ENCODE data around the gene ARMH4. TPM values are rescaled to one million over a fixed set of nuclear protein-coding genes. Genes with fewer than 3 reads are reported as not detected.

Gene ARMH4
- total and polyA plus RNA-seq, 8 donors = 0.11 to 2.7 (median 0.86) TPM

DNA sequence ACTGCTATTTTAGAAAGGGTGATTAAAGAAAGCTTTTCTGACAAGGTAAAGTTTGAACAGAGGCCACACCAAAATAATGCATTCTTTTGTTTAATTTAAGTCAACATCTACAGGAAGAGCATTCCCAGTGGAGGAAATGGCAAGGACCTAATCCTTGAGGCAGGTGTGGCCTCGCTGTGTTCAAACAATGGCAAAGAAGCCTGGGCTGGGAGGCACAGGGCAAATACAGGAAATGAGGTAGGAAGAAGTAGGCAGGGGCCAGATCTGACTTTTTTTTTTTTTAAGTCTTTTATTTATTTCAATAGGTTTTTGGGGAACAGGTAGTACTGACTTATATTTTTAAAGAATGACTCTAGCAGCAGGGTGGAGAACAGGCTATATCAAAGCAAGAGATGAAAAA lies 53.5 kb downstream of the ARMH4 start:
- 49 to 55% methylated on average over 1 of the region's 1 CpG for WGBS, 2 donors
- ATAC-seq = no peak
- FAIRE-seq = no peak
- TF ChIP-seq, protein P1, sequence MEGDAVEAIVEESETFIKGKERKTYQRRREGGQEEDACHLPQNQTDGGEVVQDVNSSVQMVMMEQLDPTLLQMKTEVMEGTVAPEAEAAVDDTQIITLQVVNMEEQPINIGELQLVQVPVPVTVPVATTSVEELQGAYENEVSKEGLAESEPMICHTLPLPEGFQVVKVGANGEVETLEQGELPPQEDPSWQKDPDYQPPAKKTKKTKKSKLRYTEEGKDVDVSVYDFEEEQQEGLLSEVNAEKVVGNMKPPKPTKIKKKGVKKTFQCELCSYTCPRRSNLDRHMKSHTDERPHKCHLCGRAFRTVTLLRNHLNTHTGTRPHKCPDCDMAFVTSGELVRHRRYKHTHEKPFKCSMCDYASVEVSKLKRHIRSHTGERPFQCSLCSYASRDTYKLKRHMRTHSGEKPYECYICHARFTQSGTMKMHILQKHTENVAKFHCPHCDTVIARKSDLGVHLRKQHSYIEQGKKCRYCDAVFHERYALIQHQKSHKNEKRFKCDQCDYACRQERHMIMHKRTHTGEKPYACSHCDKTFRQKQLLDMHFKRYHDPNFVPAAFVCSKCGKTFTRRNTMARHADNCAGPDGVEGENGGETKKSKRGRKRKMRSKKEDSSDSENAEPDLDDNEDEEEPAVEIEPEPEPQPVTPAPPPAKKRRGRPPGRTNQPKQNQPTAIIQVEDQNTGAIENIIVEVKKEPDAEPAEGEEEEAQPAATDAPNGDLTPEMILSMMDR (IDR thresholded peaks at IDR 0.05) = no peak
- H3K4me3 ChIP-seq = no peak overlapping the region
- intact Hi-C loops (cut with DNase I) = no loop called here
- H3K4me1 ChIP-seq = no peaks in the 10 kb centered on the region
- DNase-seq = no peak
- no peak overlapping the region for H3K27ac ChIP-seq
- no peaks in the 10 kb centered on the region for H3K9me3 ChIP-seq
- no peaks in the 10 kb centered on the region for H3K27me3 ChIP-seq
- no peaks in the 10 kb centered on the region for H3K36me3 ChIP-seq

DNA sequence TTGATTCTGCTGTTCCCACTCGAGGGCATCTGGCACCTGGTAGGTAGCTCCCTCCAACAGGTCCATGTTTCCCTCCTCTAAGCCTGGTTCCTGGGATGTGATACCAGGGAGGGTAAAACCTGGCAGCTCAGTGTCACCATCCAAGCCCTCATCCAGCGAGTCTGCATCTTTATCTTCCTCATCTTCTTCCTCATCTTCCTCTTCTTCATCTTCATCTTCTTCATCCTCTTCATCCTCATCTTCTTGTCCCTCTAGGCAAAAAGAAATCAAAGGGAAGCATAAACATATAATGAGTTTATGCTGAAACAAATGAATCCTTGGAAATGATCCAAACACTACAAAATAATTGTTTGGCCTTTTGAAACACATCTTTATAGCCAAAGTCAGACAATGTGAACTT lies 55.3 kb downstream of the ARMH4 start:
- ATAC-seq = no peak
- intact Hi-C loops (cut with DNase I) = no loop called here
- no peaks in the 10 kb centered on the region for H3K9me3 ChIP-seq
- no peak overlapping the region for H3K4me3 ChIP-seq
- WGBS, 2 donors = 61 to 75% methylated on average over 2 of the region's 2 CpGs
- no peak for DNase-seq
- no peaks in the 10 kb centered on the region for H3K36me3 ChIP-seq
- no peak overlapping the region for H3K27ac ChIP-seq
- no peaks in the 10 kb centered on the region for H3K4me1 ChIP-seq
- TF ChIP-seq, protein P1 (IDR thresholded peaks at IDR 0.05) = no peak
- no peak for FAIRE-seq
- no peaks in the 10 kb centered on the region for H3K27me3 ChIP-seq

DNA sequence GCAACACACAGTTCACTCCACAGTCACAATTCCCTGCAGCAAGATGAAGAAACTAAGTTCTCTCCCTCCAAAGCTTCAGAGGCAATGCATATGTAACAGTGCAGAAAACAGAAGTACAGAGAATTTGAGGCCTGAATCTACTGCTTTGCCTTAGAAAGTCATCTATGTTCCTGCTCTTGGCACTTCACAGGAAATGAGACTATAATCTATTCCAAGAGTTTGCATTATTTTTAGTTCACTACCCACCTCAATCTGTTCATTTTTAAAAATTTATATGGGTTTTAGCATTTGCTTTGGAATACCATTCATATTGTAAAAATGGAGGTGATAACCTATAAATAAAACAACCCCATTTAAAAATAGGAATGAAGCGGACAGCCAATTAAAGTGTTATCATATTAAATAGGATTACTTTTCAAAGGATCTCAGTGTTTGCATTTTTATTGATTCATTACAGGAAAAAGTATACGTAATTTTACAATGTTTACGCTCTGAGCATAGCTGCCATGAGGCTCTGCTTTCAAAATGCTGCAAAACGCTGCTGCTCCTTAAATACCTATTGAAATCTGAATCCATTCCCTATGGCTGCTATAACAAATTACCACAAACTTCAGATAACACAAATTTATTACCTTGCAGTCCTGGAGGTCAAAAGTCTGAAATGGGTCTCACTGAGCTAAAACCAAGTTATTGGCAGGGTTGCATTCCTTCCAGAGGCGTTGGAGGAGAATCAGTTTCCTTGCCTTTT lies 60.0 kb downstream of the ARMH4 start:
- Histone ChIP-seq H3K4me3 (no peak overlapping the region), H3K4me1 (no peaks in the 10 kb centered on the region), H3K9me3 (no peaks in the 10 kb centered on the region), H3K27me3 (no peaks in the 10 kb centered on the region), H3K27ac (no peak overlapping the region), H3K36me3 (no peaks in the 10 kb centered on the region)
- ATAC-seq = no peak
- 84 to 91% methylated on average over 5 of the region's 5 CpGs for WGBS, 2 donors
- no peak for DNase-seq
- FAIRE-seq = no peak
- TF ChIP-seq, protein P1 (IDR thresholded peaks at IDR 0.05) = no peak
- intact Hi-C loops (cut with DNase I) = no loop called here

DNA sequence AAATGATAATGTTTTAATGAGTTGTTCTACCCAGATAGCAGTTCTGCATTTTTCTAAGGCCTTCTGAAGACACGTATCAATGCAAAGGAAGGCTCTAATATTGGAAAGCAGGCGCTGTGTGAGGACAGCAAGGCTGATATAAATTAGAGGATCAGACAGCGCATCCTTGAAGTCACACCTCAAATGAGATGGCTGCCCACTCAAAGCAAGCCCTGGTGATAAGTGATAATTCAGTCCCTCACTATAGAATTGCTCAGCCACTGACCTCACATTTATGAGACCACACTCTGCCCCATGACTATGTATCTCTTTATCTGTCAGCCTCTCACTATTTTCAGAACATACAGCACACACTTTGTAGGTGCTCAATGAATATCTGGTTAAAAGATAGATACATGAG lies 62.4 kb downstream of the ARMH4 start:
- Histone ChIP-seq H3K4me3 (no peak overlapping the region), H3K27me3 (no peaks in the 10 kb centered on the region), H3K4me1 (no peaks in the 10 kb centered on the region), H3K27ac (no peak overlapping the region), H3K9me3 (no peaks in the 10 kb centered on the region), H3K36me3 (no peaks in the 10 kb centered on the region)
- no peak for FAIRE-seq
- intact Hi-C loops (cut with DNase I) = no loop called here
- ATAC-seq = no peak
- TF ChIP-seq, protein P1 (IDR thresholded peaks at IDR 0.05) = no peak
- WGBS, 2 donors = 92 to 94% methylated on average over 3 of the region's 3 CpGs
- DNase-seq = no peak

DNA sequence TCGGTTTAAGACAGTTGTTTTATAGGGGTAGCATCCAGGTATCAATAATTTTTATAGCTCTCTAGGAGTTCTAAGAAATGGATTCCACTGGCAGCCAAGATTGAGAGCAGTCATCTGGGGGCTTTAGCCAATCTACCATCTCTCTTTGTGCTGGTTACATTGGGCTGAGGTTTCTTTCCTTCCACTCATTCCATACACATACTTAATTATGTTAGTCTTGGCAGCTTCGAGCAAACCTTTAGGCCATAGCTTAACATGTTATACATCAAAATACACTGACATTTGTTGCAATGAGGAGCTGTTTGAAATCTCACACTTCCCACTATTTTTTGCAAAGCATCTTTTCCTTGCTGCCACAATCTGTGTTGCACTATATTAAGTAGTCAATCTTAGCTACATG lies 63.1 kb downstream of the ARMH4 start:
- FAIRE-seq = no peak
- no peak overlapping the region for H3K4me3 ChIP-seq
- H3K9me3 ChIP-seq = no peaks in the 10 kb centered on the region
- ATAC-seq = no peak
- H3K4me1 ChIP-seq = no peaks in the 10 kb centered on the region
- 59 to 62% methylated on average over 2 of the region's 2 CpGs for WGBS, 2 donors
- intact Hi-C loops (cut with DNase I) = no loop called here
- no peak for DNase-seq
- H3K27me3 ChIP-seq = no peaks in the 10 kb centered on the region
- H3K36me3 ChIP-seq = no peaks in the 10 kb centered on the region
- no peak overlapping the region for H3K27ac ChIP-seq
- TF ChIP-seq, protein P1 (IDR thresholded peaks at IDR 0.05) = no peak
